ENCODE results near the gene TBX15. TPM values are rescaled to one million over a fixed set of nuclear protein-coding genes. Genes with fewer than 3 reads are reported as not detected.

The TBX15 gene
- total and polyA plus RNA-seq, 9 of the 15 experiments (the other 6 are each of a cell fraction or from before 2014, with no cell fraction given), result 0.03 to 3.4 (median 2.3) TPM

DNA sequence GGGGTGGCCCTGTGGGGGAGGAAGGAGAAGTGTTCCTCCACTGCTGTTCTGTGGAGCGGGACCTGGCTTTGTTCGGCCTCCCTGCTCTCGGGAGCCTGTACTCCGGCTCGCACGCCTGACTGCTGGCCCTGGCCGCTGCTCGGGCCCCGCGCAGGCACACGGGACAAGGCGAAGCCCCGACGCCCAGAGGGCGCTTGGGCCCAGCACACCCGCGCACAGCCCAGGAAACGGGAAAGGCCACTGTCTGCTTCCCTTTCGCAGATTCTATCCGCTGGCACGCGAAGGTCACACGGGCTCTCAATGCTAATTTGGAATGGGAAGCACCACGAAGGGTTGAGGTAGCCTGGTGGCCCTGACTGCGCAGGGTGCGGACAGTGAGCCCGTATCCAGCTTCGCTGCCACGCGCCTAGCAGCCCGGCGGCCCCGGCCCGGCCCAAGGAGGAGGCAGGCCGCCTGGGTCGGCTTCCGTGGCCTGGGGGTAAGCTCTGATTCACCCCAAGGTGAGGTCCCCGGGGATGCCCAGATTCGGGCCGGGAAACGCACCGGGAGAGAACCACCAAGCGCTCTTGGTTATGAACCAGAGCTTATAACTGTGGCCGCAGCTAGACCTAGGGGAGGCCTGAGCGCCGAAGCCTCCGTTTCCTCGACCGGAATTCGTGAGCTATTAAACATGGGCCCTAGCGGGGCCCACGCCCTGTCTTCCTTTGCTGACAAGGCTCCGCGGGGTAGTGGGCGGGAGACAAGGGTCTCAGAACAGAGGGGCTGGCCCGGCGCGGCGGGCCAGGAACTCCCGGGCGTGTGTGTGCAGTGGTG, 19.7 kb upstream of the TBX15 start:
- H3K9me1 ChIP-seq (ENCODE audit: control insufficient read depth, insufficient read depth, low read length), result no peaks in the 10 kb centered on the region
- peaks cover 0 to 10% of the 10 kb centered on the region in 2 experiments; a peak in 2 of 5 replicates for H3K4me1 ChIP-seq (replicated peaks in 1 of 2; ENCODE audit: control insufficient read depth in 2 of 2, insufficient read depth in 2 of 2, low read length in 2 of 2)
- CTCF ChIA-PET (ENCODE audit: low intra/inter-chr PET ratio), result interaction anchor here (1.3 kb wide), 1 partner anchor 853 kb away, joined by 4 read pairs; no protein-coding TSS in a partner anchor
- H3K4me3 ChIP-seq, result no peak overlapping the region
- no peak overlapping the region for H3K27ac ChIP-seq (ENCODE audit: extremely low read depth, low read depth, low read length)
- no peaks in the 10 kb centered on the region for H3K36me3 ChIP-seq (ENCODE audit: control insufficient read depth, insufficient read depth, low read length)
- 29% methylated on average over 50 of the region's 61 CpGs for WGBS (ENCODE audit: insufficient coverage, low coverage, missing lambda C conversion rate)
- ATAC-seq, result no peak; the same call in 2 of the 3 replicates
- in situ Hi-C loops (cut with MboI), result no loop called here
- H4K20me1 ChIP-seq (replicated peaks; ENCODE audit: control insufficient read depth, insufficient read depth, low read length), result no peaks in the 10 kb centered on the region
- no peaks in the 10 kb centered on the region for H3K9me3 ChIP-seq (replicated peaks; ENCODE audit: control insufficient read depth, insufficient read depth, low read depth, low read length)
- no peak overlapping the region for H2AFZ ChIP-seq (ENCODE audit: low read depth, low read length)
- no peaks in the 10 kb centered on the region for H3K79me2 ChIP-seq (ENCODE audit: control insufficient read depth, insufficient read depth, low read length)
- no TSS peak for BruUV-seq (replicated peaks)
- no peak for DNase-seq (ENCODE audit: extremely low read depth in 1 of 4, low spot score in 3 of 4)
- H3K9ac ChIP-seq (ENCODE audit: insufficient read depth in 1 of 2, low read depth in 2 of 2, low read length in 2 of 2), result no peak overlapping the region
- POLR2A ChIA-PET, result no interaction called here
- TF ChIP-seq ZNF644 (tag; IDR thresholded peaks at IDR 0.05; ENCODE audit: low read depth), result no peak
- no peak for TF ChIP-seq ZNF140 (CRISPR knock-in tag; IDR thresholded peaks at IDR 0.05)
- no peak for TF ChIP-seq TEAD1 (CRISPR knock-in tag; IDR thresholded peaks at IDR 0.05)
- no peak for TF ChIP-seq CREBBP (IDR thresholded peaks at IDR 0.05; ENCODE audit: low read depth, low read length)
- TF ChIP-seq POLR2H (tag; IDR thresholded peaks at IDR 0.05; ENCODE audit: low read depth), result no peak
- TF ChIP-seq, protein P1, sequence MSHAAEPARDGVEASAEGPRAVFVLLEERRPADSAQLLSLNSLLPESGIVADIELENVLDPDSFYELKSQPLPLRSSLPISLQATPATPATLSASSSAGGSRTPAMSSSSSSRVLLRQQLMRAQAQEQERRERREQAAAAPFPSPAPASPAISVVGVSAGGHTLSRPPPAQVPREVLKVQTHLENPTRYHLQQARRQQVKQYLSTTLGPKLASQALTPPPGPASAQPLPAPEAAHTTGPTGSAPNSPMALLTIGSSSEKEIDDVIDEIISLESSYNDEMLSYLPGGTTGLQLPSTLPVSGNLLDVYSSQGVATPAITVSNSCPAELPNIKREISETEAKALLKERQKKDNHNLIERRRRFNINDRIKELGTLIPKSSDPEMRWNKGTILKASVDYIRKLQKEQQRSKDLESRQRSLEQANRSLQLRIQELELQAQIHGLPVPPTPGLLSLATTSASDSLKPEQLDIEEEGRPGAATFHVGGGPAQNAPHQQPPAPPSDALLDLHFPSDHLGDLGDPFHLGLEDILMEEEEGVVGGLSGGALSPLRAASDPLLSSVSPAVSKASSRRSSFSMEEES (CRISPR knock-in tag; IDR thresholded peaks at IDR 0.05), result no peak
- TF ChIP-seq DIDO1 (tag; IDR thresholded peaks at IDR 0.05; ENCODE audit: low read depth), result no peak
- TF ChIP-seq RBFOX2 (IDR thresholded peaks at IDR 0.05; ENCODE audit: low read depth, low read length), result no peak
- TF ChIP-seq ZNF23 (CRISPR knock-in tag; IDR thresholded peaks at IDR 0.05), result no peak
- no peak for TF ChIP-seq NFIX (CRISPR knock-in tag; IDR thresholded peaks at IDR 0.05; ENCODE audit: low read depth)
- TF ChIP-seq, protein P2, sequence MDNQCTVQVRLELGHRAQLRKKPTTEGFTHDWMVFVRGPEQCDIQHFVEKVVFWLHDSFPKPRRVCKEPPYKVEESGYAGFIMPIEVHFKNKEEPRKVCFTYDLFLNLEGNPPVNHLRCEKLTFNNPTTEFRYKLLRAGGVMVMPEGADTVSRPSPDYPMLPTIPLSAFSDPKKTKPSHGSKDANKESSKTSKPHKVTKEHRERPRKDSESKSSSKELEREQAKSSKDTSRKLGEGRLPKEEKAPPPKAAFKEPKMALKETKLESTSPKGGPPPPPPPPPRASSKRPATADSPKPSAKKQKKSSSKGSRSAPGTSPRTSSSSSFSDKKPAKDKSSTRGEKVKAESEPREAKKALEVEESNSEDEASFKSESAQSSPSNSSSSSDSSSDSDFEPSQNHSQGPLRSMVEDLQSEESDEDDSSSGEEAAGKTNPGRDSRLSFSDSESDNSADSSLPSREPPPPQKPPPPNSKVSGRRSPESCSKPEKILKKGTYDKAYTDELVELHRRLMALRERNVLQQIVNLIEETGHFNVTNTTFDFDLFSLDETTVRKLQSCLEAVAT (IDR thresholded peaks at IDR 0.05), result no peak
- TF ChIP-seq, protein P3, sequence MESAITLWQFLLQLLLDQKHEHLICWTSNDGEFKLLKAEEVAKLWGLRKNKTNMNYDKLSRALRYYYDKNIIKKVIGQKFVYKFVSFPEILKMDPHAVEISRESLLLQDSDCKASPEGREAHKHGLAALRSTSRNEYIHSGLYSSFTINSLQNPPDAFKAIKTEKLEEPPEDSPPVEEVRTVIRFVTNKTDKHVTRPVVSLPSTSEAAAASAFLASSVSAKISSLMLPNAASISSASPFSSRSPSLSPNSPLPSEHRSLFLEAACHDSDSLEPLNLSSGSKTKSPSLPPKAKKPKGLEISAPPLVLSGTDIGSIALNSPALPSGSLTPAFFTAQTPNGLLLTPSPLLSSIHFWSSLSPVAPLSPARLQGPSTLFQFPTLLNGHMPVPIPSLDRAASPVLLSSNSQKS (CRISPR knock-in tag; IDR thresholded peaks at IDR 0.05), result no peak
- no peak for TF ChIP-seq ATF7 (IDR thresholded peaks at IDR 0.05)
- TF ChIP-seq DDX20 (tag; IDR thresholded peaks at IDR 0.05; ENCODE audit: low read depth), result no peak
- TF ChIP-seq COPS2 (conservative IDR thresholded peaks at IDR 0.05), result no peak
- TF ChIP-seq SMAD2 (IDR thresholded peaks at IDR 0.05; ENCODE audit: low read depth, low read length), result no peak
- no peak for TF ChIP-seq RNF2 (IDR thresholded peaks at IDR 0.05)
- TF ChIP-seq MTA3 (IDR thresholded peaks at IDR 0.05; ENCODE audit: borderline replicate concordance), result no peak
- intact Hi-C loops (cut with micrococcal nuclease), result loop anchor here (2.0 to 5.0 kb wide), 2 partner anchors 786 to 853 kb away; no protein-coding TSS in a partner anchor
- H3K4me2 ChIP-seq (ENCODE audit: insufficient read depth, low read length), result no peak overlapping the region
- peaks cover 13 to 41% of the 10 kb centered on the region in 2 experiments; a peak in 3 of 5 replicates for H3K27me3 ChIP-seq (ENCODE audit: control insufficient read depth in 2 of 2, insufficient read depth in 2 of 2, low read length in 2 of 2)
- FAIRE-seq, result no peak
